Endodermal cell (in vitro differentiated cells): Measurements from ENCODE around the gene AKR7A2. TPM values are rescaled to one million over a fixed set of nuclear protein-coding genes. Genes with fewer than 3 reads are reported as not detected.
A peak's percentile ranks its signal among the peaks of the same experiment; 100 is the strongest.
"Not testable (repeated sequence)": the region's sequence is repeated elsewhere in the genome, so short reads cannot be mapped to it uniquely, and the experiment has no call there.

Source experiments
- DNase-seq: peaks from one replicate; pipeline ENCODE4 v3.0.0-alpha.2; 2017
- H3K27ac ChIP-seq: 2 replicates; pipeline ENCODE4 v1.5.1; 2013; ENCODE audit warnings: mild to moderate bottlenecking, low read depth, low read length, moderate library complexity
- H3K27me3 ChIP-seq: 2 replicates; pipeline ENCODE4 v1.6.1; 2013; ENCODE audit warnings: mild to moderate bottlenecking, low read length, moderate library complexity; ENCODE audit not compliant: insufficient read depth, control insufficient read depth, poor library complexity, severe bottlenecking
- H3K36me3 ChIP-seq: 2 replicates; pipeline ENCODE4 v1.7.0; 2013; ENCODE audit warnings: mild to moderate bottlenecking, low read length, moderate library complexity; ENCODE audit not compliant: control insufficient read depth, insufficient read depth
- H3K4me1 ChIP-seq: one replicate; pipeline ENCODE4 v1.7.0; 2013; ENCODE audit warnings: low read length; ENCODE audit not compliant: control insufficient read depth, insufficient read depth
- H3K4me3 ChIP-seq: 2 replicates; pipeline ENCODE4 v1.5.1; 2013; ENCODE audit warnings: mild to moderate bottlenecking, low read length, moderate library complexity
- H3K9ac ChIP-seq: 2 replicates; pipeline ENCODE4 v1.6.1; 2013; ENCODE audit warnings: mild to moderate bottlenecking, low read length, moderate library complexity; ENCODE audit not compliant: poor library complexity, severe bottlenecking; ENCODE audit errors: extremely low read depth
- H3K9me3 ChIP-seq: 2 replicates; pipeline ENCODE4 v1.6.1; 2013; ENCODE audit warnings: mild to moderate bottlenecking, low read length, moderate library complexity; ENCODE audit not compliant: control insufficient read depth
- H3K27ac Mint-ChIP-seq: 2 replicates; pipeline ENCODE4 v1.8.0; 2020; ENCODE audit warnings: mixed read lengths
- H3K27me3 Mint-ChIP-seq: 2 replicates; pipeline ENCODE4 v1.8.0; 2021; ENCODE audit warnings: mild to moderate bottlenecking, mixed read lengths; ENCODE audit not compliant: insufficient read depth
- H3K36me3 Mint-ChIP-seq: 2 replicates; pipeline ENCODE4 v1.8.0; 2020; ENCODE audit warnings: low read depth, mixed read lengths
- H3K4me1 Mint-ChIP-seq: 2 replicates; pipeline ENCODE4 v1.8.0; 2020; ENCODE audit warnings: mixed read lengths
- H3K4me3 Mint-ChIP-seq: 2 replicates; pipeline ENCODE4 v1.8.0; 2020; ENCODE audit warnings: mild to moderate bottlenecking, moderate library complexity, mixed read lengths
- H3K9me3 Mint-ChIP-seq: 2 replicates; pipeline ENCODE4 v1.8.0; 2020; ENCODE audit warnings: mild to moderate bottlenecking, mixed read lengths
- whole genome bisulfite sequencing, 2 experiments: methylation state at CpG; one replicate each; pipeline versions ENCODE4 v1.1.5 to v1.1.7; 2013; ENCODE audit warnings: missing lambda C conversion rate in 2 of 2, mixed read lengths in 1 of 2; ENCODE audit not compliant: insufficient coverage in 1 of 2, insufficient read length in 1 of 2; 5-methylcytosine and 5-hydroxymethylcytosine counted together
- total RNA-seq, 2 donors: library from RNA; stranded (reverse); fragmentation: NEBNext Ultra II Directional in 1 of 2; extraction: Animal tissue kit (Norgen Biotek cat#: 25700) in 1 of 2; gene quantifications; 2 replicates in 1 of 2; 3 replicates in 1 of 2; pipeline ENCODE4 v1.2.1, GENCODE V29; 2021
- TF ChIP-seq, protein P1 (sequence below): fragments of 200-600 bp; sonication (generic); conservative IDR thresholded peaks from 2 replicates; pipeline ENCODE4 v1.5.0; 2021; ENCODE audit warnings: antibody characterized with exemption, mild to moderate bottlenecking

AKR7A2 gene
- total RNA-seq, 2 donors from 2014 or later: 47.8 to 66.1 TPM

DNA sequence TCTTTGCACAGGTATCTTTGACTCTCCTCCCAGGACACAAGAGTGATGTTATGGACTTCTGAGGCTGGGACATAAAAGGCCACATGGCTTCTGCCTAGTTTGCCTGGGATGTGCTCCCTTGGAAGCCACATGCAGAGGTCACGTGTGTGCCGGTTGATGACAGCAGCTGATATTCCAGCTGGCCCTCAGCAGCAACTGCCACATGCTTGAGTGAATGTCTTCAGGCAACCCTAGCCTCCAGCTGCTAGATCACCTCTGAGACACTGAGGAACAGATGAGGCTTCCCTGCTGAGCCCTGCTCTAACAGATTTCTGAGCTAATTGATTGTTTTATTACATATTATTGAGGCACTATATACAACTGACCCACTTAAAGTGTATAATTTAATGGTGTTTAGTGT, 11.7 kb downstream of the AKR7A2 start:
- no peak overlapping the region for H3K27ac ChIP-seq
- Mint-ChIP-seq H3K36me3 (peaks cover 61% of the 10 kb centered on the region), H3K4me1 (no peaks in the 10 kb centered on the region), H3K9me3 (peaks cover 28% of the 10 kb centered on the region), H3K27ac (peak overlapping the region; percentile 17), H3K27me3 (peaks cover 2% of the 10 kb centered on the region), H3K4me3 (no peak overlapping the region)
- no peaks in the 10 kb centered on the region for H3K4me1 ChIP-seq
- no peak for DNase-seq
- H3K9ac ChIP-seq: no peak overlapping the region
- TF ChIP-seq, protein P1, sequence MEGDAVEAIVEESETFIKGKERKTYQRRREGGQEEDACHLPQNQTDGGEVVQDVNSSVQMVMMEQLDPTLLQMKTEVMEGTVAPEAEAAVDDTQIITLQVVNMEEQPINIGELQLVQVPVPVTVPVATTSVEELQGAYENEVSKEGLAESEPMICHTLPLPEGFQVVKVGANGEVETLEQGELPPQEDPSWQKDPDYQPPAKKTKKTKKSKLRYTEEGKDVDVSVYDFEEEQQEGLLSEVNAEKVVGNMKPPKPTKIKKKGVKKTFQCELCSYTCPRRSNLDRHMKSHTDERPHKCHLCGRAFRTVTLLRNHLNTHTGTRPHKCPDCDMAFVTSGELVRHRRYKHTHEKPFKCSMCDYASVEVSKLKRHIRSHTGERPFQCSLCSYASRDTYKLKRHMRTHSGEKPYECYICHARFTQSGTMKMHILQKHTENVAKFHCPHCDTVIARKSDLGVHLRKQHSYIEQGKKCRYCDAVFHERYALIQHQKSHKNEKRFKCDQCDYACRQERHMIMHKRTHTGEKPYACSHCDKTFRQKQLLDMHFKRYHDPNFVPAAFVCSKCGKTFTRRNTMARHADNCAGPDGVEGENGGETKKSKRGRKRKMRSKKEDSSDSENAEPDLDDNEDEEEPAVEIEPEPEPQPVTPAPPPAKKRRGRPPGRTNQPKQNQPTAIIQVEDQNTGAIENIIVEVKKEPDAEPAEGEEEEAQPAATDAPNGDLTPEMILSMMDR: no peak
- peaks cover 24% of the 10 kb centered on the region for H3K36me3 ChIP-seq
- H3K4me3 ChIP-seq: no peak overlapping the region
- peaks cover 8% of the 10 kb centered on the region for H3K9me3 ChIP-seq
- H3K27me3 ChIP-seq: no peaks in the 10 kb centered on the region
- 89% methylated on average over 2 of the region's 2 CpGs; no CpG with 5 or more reads in 1 of the 2 experiments for WGBS, 2 experiments

DNA sequence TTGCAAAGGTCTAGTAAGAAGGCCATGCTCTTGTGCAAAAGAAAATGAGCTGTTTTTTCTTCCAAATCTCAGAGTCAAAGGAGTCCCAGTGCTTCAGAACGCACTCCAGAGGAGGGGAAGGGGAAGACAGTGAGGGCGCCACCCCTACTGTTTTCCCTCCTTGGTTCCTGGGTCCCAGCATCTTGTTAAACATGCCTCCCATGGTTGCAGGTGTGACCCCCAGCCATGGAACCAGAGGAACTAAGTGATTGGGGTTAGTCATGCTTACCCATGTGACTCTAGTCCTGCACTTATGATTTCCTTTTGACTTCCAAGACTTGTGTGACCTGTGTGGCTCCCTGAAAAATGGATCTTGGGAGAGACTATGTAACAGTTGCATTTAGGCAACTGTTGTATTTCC, 17.3 kb downstream of the AKR7A2 start:
- H3K9ac ChIP-seq: no peak overlapping the region
- TF ChIP-seq, protein P1: no peak
- no peaks in the 10 kb centered on the region for H3K4me1 ChIP-seq
- no peak overlapping the region for H3K4me3 ChIP-seq
- H3K9me3 ChIP-seq: peaks cover 43% of the 10 kb centered on the region
- DNase-seq: no peak
- Mint-ChIP-seq H3K4me3 (no peak overlapping the region), H3K27me3 (peaks cover 13% of the 10 kb centered on the region), H3K36me3 (peaks cover 30% of the 10 kb centered on the region), H3K9me3 (peaks cover 52% of the 10 kb centered on the region), H3K4me1 (no peaks in the 10 kb centered on the region), H3K27ac (no peak overlapping the region)
- H3K36me3 ChIP-seq: no peaks in the 10 kb centered on the region
- no peak overlapping the region for H3K27ac ChIP-seq
- 90 to 95% methylated on average over 2 of the region's 2 CpGs for WGBS, 2 experiments
- peaks cover 9% of the 10 kb centered on the region for H3K27me3 ChIP-seq

DNA sequence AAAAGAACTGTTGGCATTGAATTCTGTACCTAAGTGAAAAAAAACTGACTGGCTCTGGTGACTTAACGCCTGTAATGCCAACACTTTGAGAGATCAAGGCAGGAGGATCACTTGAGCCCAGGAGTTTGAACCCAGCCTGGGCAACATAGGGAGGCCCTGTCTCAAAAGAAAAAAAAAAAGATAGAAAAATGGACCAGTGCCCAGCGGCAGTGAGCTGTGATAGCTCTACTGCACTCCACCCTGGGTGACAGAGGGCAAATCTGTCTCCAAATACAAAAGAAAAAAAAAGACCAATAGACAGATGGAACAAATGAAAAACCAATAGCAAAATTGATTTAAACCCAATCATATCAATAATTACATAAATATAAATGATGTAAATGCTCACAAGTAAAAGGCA, 22.7 kb downstream of the AKR7A2 start:
- H3K27ac Mint-ChIP-seq: no peak overlapping the region
- Histone ChIP-seq H3K36me3 (no peaks in the 10 kb centered on the region), H3K27ac (no peak overlapping the region), H3K4me3 (peak overlapping the region; percentile 62), H3K4me1 (no peaks in the 10 kb centered on the region), H3K27me3 (peaks cover 28% of the 10 kb centered on the region), H3K9me3 (peaks cover 26% of the 10 kb centered on the region), H3K9ac (no peak overlapping the region)
- H3K4me3 Mint-ChIP-seq: peak overlapping the region; percentile 40
- peaks cover 19% of the 10 kb centered on the region for H3K9me3 Mint-ChIP-seq
- H3K36me3 Mint-ChIP-seq: peaks cover 5% of the 10 kb centered on the region
- TF ChIP-seq, protein P1: no peak
- H3K4me1 Mint-ChIP-seq: peaks cover 6% of the 10 kb centered on the region
- peaks cover 40% of the 10 kb centered on the region for H3K27me3 Mint-ChIP-seq
- 44 to 76% methylated on average over 1 to 2 of the region's 2 CpGs for WGBS, 2 experiments
- no peak for DNase-seq

DNA sequence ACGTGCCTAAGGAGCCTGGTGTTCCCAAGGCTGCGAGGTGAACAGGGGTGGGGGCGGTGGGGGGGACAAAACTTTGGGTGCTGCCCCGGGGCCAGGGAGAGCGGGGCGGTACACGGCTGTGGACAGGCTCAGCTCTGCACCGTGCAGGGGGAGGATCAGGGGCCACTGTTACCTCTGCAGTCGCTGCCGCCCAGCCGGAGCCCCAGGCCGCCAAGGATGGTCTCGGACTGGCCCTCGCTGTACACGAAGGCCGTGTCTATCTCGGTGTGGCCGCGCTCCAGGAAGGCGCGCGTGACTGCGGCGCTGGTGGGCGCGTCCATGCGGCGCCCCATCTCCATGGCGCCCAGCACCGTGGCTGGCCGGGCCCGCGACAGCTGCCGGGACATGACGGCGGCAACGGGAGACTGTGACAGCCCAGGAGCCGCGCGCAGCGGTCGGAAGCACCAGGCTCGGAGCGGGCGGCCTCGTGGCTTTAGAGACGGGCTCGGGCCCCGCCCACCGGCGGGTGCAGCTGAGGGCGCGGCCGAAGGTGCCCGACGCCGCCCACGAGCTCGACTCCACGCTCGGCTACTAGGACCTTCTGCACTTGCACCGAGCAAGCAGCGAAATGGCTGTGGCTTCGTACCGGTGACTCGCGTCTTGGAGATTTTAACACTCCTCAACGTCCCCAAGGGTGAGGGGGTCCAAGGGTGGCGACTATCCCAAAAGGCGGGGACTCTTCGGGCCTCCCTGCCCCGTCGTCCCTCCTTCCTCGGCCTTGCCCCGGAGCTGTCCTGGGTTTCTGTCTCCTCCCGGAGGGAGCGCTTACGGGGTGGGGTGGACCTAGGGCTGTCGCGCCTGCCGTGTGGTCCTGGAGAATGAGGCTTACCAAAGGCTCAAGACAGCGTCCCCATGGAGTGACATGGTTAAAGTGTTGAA, 23.4 kb downstream of the AKR7A2 start, which contains the start of gene AKR7A3:
AKR7A3 (minus strand) TSS at position 447 of the 918 bp plus-strand sequence; CDS start at position 386, 61 bp downstream.
- not testable (repeated sequence) for H3K36me3 ChIP-seq, H3K4me1 Mint-ChIP-seq, H3K9ac ChIP-seq, H3K36me3 Mint-ChIP-seq, H3K27ac Mint-ChIP-seq, H3K27ac ChIP-seq, H3K4me1 ChIP-seq
- 28 to 34% methylated on average over 40 to 61 of the region's 82 CpGs for WGBS, 2 experiments
- Mint-ChIP-seq H3K4me3 (peak within 1 kb of the TSS; percentile 40), H3K27me3 (peaks cover 40% of the 10 kb centered on the region), H3K9me3 (peaks cover 13% of the 10 kb centered on the region)
- peak within 1 kb of the TSS; percentile 62 for H3K4me3 ChIP-seq
- H3K9me3 ChIP-seq: peaks cover 20% of the 10 kb centered on the region
- peaks cover 28% of the 10 kb centered on the region for H3K27me3 ChIP-seq
- DNase-seq: peak; percentile 82
